ENCODE measurements around the gene CHRM4.

Gene CHRM4

DNA sequence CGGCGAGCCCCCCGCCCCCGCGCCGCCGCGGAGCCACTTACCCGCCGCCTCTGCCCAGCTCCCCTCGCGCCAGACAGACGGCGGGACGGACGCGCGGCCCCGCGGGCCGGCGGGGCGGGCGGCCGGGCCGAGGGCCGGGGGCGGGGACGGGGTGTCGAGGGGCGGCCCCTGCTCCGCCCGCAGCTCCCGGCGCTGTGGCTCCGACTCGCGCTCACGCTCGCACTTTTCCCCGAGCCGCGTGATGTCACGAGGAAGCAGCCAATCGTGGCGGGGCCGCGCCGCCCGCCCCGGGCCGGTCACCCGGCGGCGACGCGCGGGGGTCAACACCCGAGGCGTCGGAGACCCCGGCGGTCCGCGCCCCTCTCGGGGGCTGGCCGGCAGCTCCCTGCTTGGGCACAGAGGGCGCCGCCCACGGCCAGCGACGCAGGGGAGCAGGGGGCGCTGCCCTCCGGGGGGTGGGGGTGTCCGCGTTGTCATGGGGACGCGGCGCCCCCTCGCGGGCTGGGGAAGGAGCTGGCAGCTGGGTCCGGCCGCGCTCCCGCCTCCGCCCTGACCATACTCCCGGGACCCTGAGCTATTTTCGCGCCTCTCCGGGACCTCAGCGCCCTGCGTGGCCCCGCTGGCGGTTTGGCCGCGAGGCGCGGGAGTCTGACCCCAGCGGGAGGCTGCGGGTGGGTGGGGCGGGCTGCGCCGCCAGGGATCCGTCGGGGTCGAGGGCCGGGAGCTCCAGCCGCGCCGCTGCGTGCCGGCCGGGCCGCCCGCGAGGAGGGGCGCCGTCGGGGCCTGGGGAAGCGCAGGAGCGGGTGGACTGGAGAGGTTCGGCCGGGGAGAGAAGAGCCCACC is at the start of gene CHRM4:
Gene CHRM4 (minus strand): TSS at position 199 of the 843 bp plus-strand sequence. CDS start 5,219 bp downstream, outside the sequence.
- no peak for DNase-seq (ENCODE audit: low spot score)

DNA sequence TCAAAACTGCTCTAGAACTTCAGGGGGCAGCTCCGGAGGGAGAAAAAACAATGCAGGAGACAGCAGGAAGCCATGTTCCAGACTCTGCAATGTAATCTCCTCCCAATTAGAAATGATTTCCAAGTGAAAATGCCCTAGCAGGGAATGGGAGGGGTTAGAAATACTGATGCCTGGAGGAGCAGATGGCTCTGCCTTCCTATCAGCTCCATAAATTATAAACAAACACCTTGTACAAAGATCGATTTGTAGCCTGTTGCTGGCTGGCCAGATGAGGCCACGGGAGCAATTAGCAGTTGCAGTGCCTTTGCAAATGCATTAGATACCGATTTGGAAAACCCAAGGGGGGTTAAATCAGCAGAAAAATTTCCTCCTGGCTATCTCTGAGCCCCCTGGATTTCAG is 46.6 kb upstream of the CHRM4 start:
- DNase-seq (ENCODE audit: low spot score), result no peak

DNA sequence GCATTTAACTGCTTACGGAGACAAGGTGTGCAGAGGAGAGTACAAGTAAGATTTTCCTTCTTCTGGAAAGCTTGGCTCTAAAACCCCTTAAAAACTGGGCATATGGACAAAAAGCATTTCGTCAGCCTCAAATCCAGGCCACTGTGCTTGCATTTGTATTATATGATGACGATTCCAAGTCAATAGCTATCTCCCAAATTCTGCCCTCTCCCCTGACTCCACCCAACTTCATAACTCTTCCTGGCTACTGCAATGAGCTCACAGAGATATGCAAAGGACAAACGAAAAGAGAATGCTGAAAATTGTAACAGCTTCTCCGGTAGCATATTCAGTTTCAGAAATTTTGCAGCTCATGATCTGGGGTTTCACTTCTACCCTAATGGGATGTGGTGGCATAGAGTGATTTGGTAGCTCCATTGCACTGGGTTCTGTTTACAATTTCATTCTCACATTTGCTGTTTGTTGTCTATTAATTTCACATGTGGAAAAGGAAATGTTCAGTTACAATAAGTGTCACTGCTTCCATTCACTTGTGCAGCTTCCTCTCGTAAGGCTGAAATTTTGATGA is 45.6 kb upstream of the CHRM4 start:
- DNase-seq (ENCODE audit: low spot score), result no peak

- DNase-seq (ENCODE audit: low spot score), result no peak
Observed at GRCh38 chr11:46436113-46436512, 44.5 kb upstream of the CHRM4 start.

DNA sequence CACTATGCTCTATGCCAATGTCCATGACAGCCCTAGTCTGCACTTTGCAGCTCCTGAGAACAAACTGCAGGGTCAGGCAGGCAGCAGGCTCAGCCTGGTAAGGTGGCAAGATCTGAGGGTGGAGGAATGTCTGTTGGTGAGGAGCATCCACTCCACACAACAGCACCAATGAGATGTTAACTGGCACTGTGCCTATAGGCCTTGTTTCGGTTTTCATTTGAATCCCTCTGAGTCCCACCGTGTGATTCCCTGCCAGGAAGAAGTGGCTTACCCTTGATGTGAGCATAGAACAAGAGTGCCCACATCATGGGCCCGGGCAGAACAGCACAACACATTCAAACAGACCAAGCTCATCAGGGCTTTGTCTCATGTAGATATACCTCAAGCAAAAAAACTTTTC is 44.1 kb upstream of the CHRM4 start:
- no peak for DNase-seq (ENCODE audit: low spot score)

DNA sequence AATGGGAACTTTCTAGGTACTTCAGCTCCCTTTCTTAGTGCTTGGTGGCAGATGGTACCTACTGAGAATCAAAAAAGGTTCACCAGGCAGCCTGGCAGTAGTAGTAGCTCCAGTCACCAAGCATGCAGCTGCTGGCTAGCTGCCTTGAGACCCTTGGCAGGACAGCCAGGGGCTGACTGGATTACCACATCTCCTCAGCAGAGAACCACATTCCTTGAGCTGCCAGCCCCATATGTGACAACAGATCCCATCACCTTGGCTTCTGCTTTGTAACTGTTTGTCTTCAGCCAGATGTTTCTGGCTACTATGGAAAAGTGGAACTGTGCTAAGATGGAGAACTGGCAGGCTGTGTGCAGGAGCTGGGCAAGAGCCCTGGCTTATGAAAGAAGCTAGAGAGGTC is 39.6 kb upstream of the CHRM4 start:
- DNase-seq (ENCODE audit: low spot score), result no peak

DNA sequence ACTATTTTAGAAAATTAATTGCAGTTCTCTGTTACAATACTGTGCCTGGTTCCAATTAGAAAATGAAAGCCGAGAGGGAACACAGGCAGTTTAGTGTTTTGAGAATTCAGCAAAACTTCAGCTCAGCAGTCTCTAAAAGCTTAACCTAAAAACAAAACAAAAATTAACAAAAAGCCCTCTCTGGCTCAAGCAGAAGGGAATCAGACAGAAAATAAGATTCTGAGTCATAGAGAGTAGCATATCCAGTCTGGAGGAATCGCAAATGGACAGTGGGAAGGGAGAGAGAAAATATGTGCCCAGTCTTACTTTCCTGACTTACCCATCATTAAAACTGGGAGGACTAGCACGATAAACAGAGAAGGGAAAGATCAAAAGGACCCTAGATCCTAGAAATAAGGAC is 38.1 kb upstream of the CHRM4 start:
- no peak for DNase-seq (ENCODE audit: low spot score)

- DNase-seq (ENCODE audit: low spot score), result no peak
Observed at GRCh38 chr11:46427364-46427763, 35.8 kb upstream of the CHRM4 start.

DNA sequence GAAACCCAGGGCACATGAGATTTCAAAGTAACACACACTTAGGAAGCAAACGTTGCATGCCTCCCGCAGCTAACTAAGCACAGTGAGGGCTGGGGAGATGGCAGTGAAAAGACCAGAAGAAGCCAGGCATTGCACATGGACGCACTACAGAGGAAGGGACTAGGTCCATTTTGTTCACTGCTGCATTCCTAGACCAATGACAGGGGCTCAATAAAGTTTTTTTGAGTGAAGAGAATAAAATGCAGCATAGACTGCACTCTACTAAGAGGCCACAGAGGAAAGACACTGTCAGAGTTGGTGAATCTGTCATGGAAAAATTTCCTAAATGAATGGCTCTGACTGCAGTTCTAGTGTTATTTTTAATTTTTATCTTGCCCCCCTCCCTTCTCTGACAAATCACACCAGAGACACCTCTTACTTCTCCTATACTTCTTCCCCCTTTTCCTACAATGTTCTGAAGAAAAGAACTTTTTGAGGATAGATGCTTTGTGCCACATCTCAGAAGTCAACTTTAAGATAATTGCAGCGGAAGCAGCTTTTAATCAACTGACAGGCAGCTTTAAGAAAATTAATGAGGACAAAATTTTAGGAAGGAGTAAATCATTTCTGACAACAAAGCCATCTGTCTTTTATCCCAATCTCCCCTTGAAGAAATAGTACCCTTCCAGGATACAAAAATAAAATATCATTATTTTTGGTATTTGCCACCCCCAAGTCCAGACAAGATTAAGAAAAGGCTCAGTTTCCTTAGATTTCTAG is 34.8 kb upstream of the CHRM4 start:
- DNase-seq (ENCODE audit: low spot score), result no peak

DNA sequence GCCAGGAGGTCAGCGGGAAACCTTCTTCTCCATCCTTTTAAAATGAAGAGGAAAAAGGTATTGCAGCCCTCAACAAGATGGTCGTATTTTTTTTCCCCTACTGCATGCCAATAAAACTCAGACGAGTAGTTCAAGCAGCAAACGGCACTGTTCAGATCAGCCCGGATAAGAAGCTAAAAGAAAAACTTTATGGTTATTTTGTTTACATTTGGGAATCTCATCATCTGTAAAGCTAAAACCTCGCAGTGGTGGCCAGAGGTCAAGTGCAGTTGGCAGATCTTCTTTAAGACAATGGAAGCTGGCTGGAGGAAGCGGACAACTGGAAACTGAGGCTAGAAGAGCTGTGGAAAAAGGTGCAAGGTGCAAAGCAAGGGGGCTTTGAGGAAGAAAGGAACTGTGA is 31.0 kb upstream of the CHRM4 start:
- no peak for DNase-seq (ENCODE audit: low spot score)

DNA sequence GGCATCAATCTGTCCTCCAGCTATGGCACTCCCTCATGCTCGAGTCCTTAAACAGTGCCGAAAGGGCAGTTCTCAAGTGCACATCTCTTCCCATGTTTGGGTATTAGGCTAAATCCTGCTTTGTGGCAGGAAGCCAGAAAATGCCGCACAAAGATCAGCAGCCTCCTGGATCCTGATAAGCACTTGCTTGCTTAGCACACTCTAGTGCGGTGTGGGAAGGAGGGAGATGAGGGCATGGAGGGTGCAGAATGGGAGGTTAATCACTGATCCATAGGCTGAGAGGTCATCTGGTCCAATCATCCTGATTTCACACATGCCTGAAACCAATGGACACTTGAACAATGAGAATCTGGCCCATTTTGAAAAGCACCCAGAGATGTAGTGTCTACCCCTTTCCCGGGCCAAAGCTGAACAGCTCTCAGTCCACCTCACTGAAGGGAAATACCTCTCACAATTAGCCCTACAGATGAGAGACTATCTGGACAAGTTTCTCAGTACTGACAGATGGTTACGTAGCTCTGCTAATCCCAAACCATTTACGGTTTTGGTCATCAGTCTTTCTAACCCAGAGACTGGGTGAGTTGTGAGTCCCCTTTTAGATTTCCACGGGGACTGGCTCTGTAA is 29.8 kb upstream of the CHRM4 start:
- DNase-seq (ENCODE audit: low spot score), result no peak

DNA sequence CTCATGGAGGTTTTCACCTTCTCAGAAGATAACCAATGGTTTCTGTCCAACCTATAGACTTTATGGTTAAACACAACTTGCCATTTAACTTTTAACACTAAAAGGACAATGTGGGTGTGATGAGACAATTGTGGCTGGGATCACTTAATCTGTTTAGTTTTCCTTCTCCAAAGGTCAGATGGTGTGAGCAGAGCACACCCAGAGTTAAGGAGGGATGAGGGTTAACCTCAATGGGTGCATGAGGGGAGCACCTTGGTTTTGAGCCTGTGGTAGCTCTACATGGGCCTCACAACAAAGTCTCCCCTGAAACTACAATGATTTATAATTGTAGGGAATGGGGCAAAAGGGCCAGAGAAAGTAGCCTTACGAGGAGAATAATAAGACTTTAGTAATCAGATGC is 28.9 kb upstream of the CHRM4 start:
- DNase-seq (ENCODE audit: low spot score), result no peak

DNA sequence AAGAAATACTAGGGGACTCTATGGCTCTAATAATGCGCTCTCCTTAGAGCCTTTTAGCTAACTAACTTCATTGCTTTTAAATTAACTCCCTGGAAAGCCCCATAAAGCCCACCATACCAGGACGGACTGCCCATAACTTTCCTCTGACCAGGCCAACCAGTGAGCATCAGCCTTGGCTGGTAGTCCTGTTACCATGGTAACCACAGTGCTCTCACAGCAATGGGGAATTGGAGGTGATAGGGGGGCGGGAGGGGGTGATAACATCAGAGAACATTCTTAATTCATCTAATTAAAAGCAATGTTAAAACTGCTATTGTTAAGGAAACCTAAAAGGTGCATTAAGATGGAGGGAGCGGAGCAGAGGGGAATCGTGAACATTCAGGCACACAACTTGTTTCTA is 27.2 kb upstream of the CHRM4 start:
- no peak for DNase-seq (ENCODE audit: low spot score)

DNA sequence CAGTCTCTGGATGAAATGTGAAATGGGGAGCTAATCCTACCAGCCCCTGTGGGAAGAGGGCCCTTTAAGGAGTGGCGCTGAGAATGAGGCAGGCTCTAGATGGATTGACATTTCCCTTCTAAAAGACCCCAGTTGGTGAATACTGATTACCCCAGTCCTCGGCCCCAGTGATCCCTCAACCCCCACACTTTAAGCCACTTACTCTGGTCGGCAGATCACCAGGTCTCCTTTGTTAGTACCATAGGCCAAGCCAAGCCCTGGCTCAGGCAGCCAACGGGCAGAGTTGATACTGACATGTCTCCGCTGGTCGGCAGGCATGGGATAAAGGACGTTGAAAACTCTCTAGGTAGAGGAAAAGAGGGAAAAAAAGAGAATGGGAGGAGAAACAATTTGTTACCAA is 26.1 kb upstream of the CHRM4 start:
- no peak for DNase-seq (ENCODE audit: low spot score)

DNA sequence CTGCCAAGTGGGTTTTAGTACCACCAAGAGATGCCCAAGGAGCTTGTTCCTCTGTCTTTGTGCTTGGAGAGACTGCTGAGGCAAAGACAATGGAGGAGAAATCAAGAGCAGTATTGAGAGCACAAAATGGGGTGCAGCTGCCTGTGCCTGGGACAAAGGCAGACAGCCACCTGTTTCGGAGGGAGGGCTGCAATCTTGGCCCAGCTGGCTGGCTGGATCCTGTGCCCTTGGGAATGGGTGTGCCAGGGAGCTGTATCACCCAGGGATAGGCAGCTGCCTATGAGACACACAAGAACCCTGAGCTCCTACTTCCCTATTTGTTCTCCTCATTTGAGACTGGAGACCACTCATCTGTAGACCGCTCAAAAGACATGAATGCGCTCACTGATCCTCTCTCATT is 23.3 kb upstream of the CHRM4 start:
- no peak for DNase-seq (ENCODE audit: low spot score)

DNA sequence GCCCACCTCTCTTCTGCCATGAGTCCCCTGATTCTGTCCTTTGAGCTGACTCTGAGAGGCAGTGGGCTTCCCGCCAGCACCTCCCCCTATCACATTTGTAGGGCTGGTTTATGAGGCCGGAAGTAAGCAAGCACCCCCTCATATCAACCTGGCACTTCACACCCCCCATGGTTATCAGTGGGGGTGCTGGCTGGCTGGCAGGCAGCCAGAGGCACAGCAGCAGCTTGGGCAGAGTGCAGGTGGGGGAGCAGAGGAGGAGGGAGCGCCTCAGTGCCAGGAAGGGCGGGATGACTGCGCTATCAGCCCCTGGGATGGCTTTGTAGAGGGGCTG is 22.9 kb upstream of the CHRM4 start:
- DNase-seq (ENCODE audit: low spot score), result peak; percentile 25

GRCh38 chr11:46413760-46414465 is 22.3 kb upstream of the CHRM4 start:
- DNase-seq (ENCODE audit: low spot score), result no peak

- no peak for DNase-seq (ENCODE audit: low spot score)
Observed at GRCh38 chr11:46410021-46410420, 18.4 kb upstream of the CHRM4 start.

DNA sequence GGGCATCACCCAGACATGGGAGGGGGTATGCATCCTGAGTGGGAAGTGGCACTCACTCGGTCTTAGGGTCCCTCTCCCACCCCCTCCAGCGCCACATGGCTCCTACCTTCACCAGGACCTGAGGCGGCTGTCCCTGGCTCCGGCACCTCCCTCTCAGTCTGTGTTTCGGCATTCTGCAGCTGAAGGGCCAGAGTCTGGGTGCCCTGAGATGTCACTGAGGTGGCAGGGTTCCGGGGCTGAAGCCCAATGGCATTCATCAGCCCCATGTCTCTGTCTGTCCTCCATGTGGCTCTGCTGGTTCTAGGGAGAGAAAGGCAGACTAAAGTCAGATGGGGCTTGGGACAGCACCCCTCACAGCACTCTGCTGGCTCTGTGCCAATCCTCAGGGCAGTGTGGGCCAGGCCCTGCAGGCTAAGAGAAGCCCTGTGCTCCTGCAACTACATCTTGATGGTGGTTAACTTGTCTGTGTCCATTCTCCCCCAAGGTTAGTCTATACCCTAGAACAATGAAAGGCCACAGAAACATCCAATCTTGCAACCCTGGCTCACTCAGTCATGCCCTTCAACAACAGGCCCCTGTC is 16.9 kb upstream of the CHRM4 start:
- DNase-seq (ENCODE audit: low spot score), result no peak

GRCh38 chr11:46407635-46408034 is 16.1 kb upstream of the CHRM4 start:
- no peak for DNase-seq (ENCODE audit: low spot score)

GRCh38 chr11:46404476-46405017 is 13.0 kb upstream of the CHRM4 start:
- DNase-seq (ENCODE audit: low spot score), result no peak

All from hematopoietic multipotent progenitor cell treated with erythropoietin and hydrocortisone succinate and interleukin-3 and kit ligand, for 17 days (in vitro differentiated cells).